Retinal pigment epithelial cell (primary cell): ENCODE results near the gene KRTAP19-1.

Experiments
- DNase-seq: peaks from one replicate; pipeline ENCODE4 v3.0.0-alpha.2; 2010; ENCODE audit warnings: low read depth
- H3K4me3 ChIP-seq: 2 replicates; pipeline ENCODE4 v1.5.1; 2011; ENCODE audit warnings: mild to moderate bottlenecking, low read length, control low read depth, moderate library complexity
- CTCF ChIP-seq: conservative IDR thresholded peaks from 2 replicates; pipeline ENCODE4 v1.5.1; 2011; ENCODE audit warnings: low read depth, low read length, control low read depth, inconsistent platforms

KRTAP19-1 gene

GRCh38 chr21:30430170-30430655 lies 50.0 kb downstream of the KRTAP19-1 start, which contains the start of gene KRTAP13-4:
TSS of gene KRTAP13-4 (plus strand) at chr21:30430220. CDS start at chr21:30430276, 56 bp downstream.
- no peak within 1 kb of the TSS for H3K4me3 ChIP-seq
- no peak for TF ChIP-seq CTCF
- no peak for DNase-seq
